HepG2 (cell line): Measurements from ENCODE around the gene MRPL54. TPM values are rescaled to one million over a fixed set of nuclear protein-coding genes. Genes with fewer than 3 reads are reported as not detected.

ENCODE experiments used
- BRF2 ChIP-seq: sonication (generic); formaldehyde crosslinking; IDR thresholded peaks from 2 replicates; pipeline ENCODE4 v1.8.1; 2022; ENCODE audit warnings: mild to moderate bottlenecking, missing genetic modification reagents
- KDM2A ChIP-seq: sonication (generic); formaldehyde crosslinking; IDR thresholded peaks from 2 replicates; pipeline ENCODE4 v1.4.0; 2020; ENCODE audit warnings: low read depth, missing genetic modification reagents, borderline replicate concordance
- KDM5B ChIP-seq: sonication (generic); formaldehyde crosslinking; IDR thresholded peaks from 2 replicates; pipeline ENCODE4 v1.4.0; 2020; ENCODE audit warnings: missing genetic modification reagents, mild to moderate bottlenecking, borderline replicate concordance
- PRDM10 ChIP-seq: sonication (generic); formaldehyde crosslinking; IDR thresholded peaks from 2 replicates; pipeline ENCODE4 v1.4.0; 2020; ENCODE audit warnings: low read depth, missing genetic modification reagents
- ZBTB26 ChIP-seq: IDR thresholded peaks from 2 replicates; pipeline ENCODE4 v1.6.1; 2016; ENCODE audit warnings: missing compliant biosample characterization, missing genetic modification reagents, borderline replicate concordance
- ZNF333 ChIP-seq: sonication (generic); formaldehyde crosslinking; IDR thresholded peaks from 2 replicates; pipeline ENCODE4 v1.4.0; 2020; ENCODE audit warnings: mild to moderate bottlenecking, missing genetic modification reagents, borderline replicate concordance
- ZNF616 ChIP-seq: sonication (generic); formaldehyde crosslinking; IDR thresholded peaks from 2 replicates; pipeline ENCODE4 v1.5.0; 2020; ENCODE audit warnings: low read depth, mild to moderate bottlenecking, missing genetic modification reagents
- polyA plus RNA-seq, 8 experiments: library from polyadenylated mRNA; depleted of rRNA in 3 of 8; stranded (reverse) in 7 of 8; unstranded in 1 of 8; fragments of >200 nt; fragmentation: Illumina TruSeq in 4 of 8; extraction: Trizol in 4 of 8; gene quantifications; 2 replicates each; pipeline versions ENCODE4 v1.2.1 to v1.2.3, GENCODE V29; 2011 to 2016; ENCODE audit warnings: low read depth in 4 of 8, missing spikeins in 1 of 8, mixed read lengths in 1 of 8; ENCODE audit not compliant: insufficient read depth in 1 of 8
- total RNA-seq, 5 experiments: library from RNA; depleted of rRNA; stranded (reverse); fragments of >200 nt; fragmentation: Illumina TruSeq; extraction: Trizol; gene quantifications; 2 replicates each; pipeline ENCODE4 v1.2.3, GENCODE V29; 2016; ENCODE audit warnings: low read depth in 1 of 5
- TF ChIP-seq, protein P1 (sequence below): sonication (generic); formaldehyde crosslinking; IDR thresholded peaks from 2 replicates; pipeline ENCODE4 v1.4.0; 2020; ENCODE audit warnings: missing genetic modification reagents, borderline replicate concordance
- TF ChIP-seq, protein P2 (sequence below): sonication (generic); formaldehyde crosslinking; IDR thresholded peaks from 2 replicates; pipeline ENCODE4 v1.4.0; 2020; ENCODE audit warnings: missing genetic modification reagents

Gene MRPL54
- total and polyA plus RNA-seq, 2 of the 13 experiments (the other 11 are each of a cell fraction or from before 2014, with no cell fraction given): 36.8 to 66.9 TPM

- TF ChIP-seq, protein P1, sequence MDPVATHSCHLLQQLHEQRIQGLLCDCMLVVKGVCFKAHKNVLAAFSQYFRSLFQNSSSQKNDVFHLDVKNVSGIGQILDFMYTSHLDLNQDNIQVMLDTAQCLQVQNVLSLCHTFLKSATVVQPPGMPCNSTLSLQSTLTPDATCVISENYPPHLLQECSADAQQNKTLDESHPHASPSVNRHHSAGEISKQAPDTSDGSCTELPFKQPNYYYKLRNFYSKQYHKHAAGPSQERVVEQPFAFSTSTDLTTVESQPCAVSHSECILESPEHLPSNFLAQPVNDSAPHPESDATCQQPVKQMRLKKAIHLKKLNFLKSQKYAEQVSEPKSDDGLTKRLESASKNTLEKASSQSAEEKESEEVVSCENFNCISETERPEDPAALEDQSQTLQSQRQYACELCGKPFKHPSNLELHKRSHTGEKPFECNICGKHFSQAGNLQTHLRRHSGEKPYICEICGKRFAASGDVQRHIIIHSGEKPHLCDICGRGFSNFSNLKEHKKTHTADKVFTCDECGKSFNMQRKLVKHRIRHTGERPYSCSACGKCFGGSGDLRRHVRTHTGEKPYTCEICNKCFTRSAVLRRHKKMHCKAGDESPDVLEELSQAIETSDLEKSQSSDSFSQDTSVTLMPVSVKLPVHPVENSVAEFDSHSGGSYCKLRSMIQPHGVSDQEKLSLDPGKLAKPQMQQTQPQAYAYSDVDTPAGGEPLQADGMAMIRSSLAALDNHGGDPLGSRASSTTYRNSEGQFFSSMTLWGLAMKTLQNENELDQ: no peak
- TF ChIP-seq ZBTB26 (CRISPR knock-in tag) (no peak), ZNF616 (CRISPR knock-in tag) (no peak), PRDM10 (peak; percentile 69; the same call in 1 of the 2 replicates), KDM5B (peak; percentile 80; the same call in 1 of the 2 replicates), ZNF333 (CRISPR knock-in tag) (no peak; the same call in 1 of the 2 replicates), BRF2 (CRISPR knock-in tag) (no peak), KDM2A (peak; percentile 48; the same call in 1 of the 2 replicates)
- TF ChIP-seq, protein P2, sequence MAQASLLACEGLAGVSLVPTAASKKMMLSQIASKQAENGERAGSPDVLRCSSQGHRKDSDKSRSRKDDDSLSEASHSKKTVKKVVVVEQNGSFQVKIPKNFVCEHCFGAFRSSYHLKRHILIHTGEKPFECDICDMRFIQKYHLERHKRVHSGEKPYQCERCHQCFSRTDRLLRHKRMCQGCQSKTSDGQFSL (CRISPR knock-in tag): no peak
These were observed at the start of gene MRPL54 (continued) for GRCh38 chr19:3762501-3763459.
